HG03378 (cell line): ENCODE results near the gene RSRC2.
"Not testable (repeated sequence)": the region's sequence is repeated elsewhere in the genome, so short reads cannot be mapped to it uniquely, and the experiment has no call there.

Experiments
- ATAC-seq: cut with Tn5 transposase; IDR thresholded peaks from one replicate; pipeline ENCODE4 v1.9.1; 2021; ENCODE audit warnings: mild to moderate bottlenecking, moderate library complexity; ENCODE audit not compliant: unreplicated experiment

RSRC2 gene

DNA sequence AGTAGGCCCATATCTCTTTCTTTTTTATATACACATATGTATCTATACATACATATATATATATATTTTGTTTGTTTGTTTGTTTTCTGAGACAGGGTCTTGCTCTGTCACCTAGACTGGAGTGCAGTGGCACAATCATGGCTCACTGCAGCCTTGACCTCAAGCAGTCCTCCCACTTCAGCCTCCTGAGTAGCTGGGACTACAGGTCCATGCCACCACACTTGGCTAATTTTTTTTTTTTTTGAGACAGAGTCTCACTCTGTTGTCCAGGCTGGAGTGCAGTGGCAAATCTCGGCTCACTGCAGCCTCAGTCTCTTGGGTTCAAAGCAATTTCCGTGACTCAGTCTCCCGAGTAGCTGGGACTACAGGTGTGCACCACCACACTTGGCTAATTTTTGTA lies 38.9 kb downstream of the RSRC2 start:
- ATAC-seq, result not testable (repeated sequence)

DNA sequence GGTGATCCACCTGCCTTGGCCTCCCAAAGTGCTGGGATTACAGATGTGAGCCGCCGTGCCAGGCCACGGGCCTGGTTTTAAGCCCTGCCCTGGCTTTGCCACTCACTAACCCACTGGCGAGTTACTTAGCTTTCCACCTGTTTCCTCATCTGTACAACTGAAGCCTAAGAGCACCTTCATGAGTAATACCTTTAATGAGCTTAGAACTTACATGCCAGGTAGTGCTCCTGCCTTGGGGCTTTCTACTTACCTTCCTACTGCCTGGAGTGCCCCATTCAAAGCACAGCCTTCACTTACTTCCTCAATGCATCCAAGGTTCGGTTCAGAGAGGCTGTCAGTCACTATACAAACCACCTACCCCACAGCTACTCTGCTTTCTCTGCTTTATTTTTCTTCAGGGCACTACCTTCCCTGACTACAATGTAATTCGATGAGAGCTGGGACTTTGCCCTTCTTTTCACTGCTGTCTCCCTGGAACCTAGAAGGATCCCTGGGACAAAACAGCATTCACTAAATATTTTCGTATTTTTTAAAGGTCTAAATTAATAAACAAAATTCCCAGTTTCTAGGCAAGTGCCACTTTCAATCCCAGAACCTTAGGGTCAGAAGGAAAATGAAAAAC lies 39.8 kb downstream of the RSRC2 start:
- no peak for ATAC-seq

DNA sequence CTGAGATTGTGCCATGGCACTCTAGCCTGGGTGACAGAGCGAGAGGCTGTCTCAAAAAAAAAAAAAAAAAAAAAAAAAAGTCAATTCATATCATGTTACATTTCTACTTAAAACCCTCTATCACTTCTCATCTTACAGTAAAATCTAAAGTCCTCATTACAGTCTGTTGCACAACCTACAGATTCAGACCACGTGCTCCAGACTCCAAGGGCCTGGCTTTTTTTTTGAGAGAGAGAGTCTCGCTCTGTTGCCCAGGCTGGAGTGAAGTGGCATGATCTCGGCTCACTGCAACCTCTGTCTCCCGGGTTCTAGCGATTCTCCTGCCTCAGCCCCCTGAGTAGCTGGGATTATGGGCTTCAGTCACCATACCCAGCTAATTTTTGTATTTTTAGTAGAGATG lies 40.4 kb downstream of the RSRC2 start:
- ATAC-seq, result not testable (repeated sequence)

DNA sequence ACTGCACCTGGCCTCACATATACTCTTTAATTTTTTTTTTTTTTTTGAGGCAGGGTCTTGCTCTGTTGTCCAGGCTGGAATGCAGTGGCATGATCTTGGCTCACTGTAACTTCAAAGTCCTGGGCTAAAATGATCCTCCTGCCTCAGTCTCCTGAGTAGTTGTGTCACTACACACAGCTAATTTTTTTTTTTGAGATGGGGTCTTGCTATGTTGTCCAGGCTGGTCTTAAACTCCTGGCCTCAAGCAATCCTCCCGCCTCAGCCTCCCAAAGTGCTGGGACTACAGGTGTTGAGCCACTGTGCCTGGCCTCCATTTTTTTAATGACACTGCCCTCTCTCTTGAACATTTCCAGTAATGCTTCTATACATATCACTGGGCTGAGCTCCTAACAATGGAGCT lies 42.4 kb downstream of the RSRC2 start:
- ATAC-seq, result not testable (repeated sequence)

DNA sequence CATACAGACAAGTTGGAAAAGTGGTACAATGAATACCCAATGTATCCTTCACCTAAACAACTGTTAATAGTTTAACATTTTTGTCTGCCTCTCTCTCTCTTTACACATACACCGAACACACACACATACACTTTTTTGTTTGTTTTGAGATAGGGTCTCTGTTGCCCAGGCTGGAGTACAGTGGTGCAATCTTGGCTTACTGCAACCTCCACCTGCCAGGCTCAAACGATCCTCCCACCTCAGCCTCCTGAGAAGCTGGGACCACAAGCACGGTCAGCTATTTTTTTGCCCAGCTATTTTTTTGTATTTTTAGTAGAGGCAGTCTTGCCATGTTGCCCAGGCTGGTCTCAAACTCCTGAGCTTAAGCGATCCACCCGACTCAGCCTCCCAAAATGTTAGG lies 42.8 kb downstream of the RSRC2 start:
- no peak for ATAC-seq

DNA sequence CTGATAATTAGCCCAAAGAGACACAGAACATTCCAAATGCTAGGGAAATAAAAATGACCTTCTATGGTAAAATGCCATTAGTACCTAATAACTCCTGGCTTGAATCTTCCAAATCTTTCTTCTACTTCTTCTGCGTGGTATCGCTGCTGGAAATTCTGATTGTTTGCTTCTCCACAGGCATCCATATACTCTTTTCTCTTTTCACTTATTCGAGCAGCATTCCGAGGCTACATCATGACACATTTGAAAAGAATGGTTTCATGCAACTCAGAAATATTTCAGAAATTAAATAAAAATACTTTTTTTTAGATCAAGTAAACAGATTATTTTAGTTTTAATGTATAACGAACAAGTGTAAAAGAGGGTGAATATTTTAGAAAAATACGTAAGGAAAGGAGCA lies 44.9 kb downstream of the RSRC2 start:
- no peak for ATAC-seq

DNA sequence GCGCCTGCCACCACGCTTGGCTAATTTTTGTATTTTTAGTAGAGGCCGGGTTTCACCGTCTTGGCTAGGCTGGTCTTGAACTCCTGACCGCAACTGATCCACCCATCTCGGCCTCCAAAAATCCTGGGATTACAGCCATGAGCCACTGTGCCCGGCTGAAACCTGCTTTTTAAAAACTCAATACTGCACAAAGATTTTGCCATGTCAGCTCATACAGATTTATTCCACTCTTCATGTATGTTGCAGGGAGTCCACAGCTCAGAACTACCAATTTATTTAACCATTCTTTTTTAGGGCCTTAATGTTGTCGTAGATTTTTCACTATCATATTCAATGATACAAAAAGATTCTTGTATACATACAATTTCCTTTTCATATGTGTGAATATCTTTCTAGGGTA lies 46.0 kb downstream of the RSRC2 start:
- no peak for ATAC-seq

DNA sequence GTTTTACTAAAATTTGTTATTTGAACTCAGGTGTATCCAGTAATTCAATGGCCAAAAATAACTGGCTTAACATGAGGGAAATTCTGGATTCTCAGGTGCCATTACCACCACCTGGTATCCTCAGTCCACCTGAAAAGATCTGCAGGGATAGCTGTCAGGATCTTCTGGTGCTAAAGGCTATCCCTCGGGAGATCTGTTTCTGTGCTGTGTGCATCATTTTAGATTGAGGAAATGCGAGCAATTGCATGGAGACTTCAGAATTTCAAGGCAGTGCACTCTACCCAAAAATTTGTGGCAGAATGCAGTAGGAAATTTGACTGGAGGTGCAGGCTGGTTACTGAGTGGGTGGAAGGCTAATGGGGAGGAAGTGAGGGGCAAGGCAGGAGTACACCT lies 52.4 kb downstream of the RSRC2 start:
- no peak for ATAC-seq

DNA sequence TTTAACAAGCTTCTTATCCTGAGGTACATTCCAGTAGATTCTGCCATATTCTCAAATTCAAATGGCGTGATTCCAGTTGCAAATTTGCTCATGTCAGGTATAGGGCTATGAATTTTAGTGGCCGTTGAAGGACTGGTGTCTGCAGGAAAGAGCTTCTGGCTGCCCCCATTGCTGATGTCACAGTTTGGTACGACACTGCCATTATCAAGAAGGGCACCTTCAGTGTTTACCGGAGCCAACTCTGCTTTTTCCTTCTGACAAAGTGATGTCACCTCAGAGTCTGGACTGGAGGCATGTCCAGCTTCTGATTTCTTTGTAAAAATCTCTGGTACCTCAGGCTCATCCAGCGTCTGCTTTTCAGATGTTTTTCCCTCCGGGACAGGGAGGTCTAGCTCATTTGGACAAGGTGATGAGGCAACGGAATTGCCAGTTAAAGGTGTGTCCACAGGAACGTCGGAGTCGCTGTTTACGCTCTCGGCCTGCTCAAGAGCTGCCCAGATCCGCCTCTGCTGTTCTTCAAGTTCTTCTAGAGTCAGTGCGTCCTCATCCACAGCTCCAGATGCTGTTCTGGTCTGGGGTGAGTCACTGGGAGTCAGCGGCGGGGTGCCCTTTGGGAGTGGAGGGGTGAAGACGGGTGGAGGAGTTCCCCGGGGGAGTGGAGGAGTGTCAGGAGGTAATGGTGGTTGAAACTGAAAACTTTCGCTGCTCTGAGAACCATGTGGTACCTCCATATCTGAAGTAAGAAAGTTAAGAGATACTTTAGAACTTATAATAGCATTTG lies 53.0 kb downstream of the RSRC2 start:
- no peak for ATAC-seq

DNA sequence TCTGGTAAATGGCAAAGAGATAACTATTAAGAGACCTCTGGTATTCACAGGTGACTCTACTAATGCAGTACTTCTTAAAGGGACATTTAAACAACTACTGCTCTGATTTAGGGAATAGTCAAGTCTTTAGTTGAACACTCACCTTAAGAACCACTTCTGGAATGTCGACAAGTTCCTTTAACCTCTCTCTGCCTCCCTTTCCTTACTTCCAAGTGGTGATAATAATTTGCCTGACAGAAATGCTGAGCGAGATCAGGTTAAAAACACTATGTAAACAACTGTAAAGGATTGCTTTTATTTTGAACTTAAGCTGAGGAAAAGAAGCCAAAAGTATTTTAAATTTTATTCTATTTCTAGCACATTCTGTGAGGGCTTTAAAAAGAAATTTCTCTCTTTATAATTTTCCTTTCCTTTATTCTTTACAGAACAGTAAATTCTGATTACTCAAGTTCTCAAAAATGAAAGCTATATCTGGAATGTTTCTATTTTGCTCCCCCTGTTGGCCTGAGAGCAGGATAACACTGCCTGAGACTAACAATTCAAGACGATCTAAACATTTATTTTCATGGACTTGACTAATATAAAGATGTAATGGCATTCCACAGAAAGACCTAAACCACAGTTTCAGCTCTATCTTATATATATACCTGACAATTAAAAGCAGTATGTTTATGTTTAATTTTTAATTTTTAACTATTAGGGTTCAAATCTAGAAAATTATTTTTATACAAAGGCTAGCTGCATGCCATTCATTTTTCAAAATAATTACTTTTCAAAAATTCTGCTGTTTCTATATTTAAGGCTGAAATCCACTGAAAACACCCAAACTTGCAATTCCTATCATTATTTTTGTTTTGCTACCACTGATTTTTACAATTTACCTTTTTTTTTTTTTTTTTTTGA lies 55.2 kb downstream of the RSRC2 start:
- no peak for ATAC-seq

DNA sequence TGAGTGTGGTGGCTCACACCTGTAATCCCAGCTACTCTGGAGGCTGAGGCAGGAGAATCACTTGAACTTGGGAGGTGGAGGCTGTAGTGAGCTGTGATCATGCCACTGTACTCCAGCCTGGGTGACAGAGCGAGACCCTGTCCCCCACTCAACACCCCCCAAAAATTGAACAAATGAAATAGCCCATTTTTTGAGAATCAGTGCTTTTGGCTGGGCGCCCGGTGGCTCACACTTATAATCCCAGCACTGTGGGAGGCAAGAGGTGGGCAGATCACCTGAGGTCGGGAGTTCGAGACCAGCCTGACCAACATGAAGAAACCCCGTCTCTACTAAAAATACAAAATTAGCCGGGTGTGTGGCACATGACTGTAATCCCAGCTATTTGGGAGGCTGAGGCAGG lies 56.2 kb downstream of the RSRC2 start:
- ATAC-seq, result not testable (repeated sequence)

DNA sequence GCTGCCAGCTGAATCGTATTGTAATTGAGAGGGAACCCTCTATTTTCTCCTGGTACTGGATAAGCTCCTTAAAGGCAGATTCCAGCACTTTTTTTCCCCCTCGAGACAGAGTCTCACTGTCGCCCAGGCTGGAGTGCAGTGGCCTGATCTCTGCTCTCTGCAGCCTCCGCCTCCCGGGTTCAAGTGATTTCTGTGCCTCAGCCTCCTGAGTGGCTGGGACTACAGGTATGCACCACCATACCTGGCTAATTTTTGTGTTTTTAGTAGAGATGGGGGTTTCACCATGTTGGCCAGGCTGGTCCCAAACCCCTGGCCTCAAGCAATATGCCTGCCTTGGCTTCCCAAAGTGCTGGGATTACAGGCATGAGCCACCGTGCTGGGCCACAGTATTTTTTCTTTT lies 56.9 kb downstream of the RSRC2 start:
- ATAC-seq, result not testable (repeated sequence)

DNA sequence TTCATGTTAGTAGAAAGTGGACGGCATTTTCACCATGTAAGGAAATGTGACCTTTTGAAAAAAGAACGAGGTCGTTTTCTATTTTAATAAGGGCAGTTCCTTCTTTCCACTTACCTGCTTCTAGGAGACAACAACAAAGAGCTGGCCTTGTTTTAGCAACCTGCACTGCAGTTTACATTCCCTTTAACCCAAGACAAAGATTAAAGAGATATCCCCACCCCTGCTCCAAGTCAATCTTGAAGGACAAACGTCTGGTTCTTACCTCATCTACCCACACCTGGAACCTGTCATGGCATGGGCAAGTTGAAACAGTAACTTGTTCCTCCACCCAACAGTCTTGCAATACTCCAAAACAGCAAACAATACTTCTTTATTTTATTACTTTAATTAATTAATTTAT lies 58.8 kb downstream of the RSRC2 start:
- no peak for ATAC-seq

DNA sequence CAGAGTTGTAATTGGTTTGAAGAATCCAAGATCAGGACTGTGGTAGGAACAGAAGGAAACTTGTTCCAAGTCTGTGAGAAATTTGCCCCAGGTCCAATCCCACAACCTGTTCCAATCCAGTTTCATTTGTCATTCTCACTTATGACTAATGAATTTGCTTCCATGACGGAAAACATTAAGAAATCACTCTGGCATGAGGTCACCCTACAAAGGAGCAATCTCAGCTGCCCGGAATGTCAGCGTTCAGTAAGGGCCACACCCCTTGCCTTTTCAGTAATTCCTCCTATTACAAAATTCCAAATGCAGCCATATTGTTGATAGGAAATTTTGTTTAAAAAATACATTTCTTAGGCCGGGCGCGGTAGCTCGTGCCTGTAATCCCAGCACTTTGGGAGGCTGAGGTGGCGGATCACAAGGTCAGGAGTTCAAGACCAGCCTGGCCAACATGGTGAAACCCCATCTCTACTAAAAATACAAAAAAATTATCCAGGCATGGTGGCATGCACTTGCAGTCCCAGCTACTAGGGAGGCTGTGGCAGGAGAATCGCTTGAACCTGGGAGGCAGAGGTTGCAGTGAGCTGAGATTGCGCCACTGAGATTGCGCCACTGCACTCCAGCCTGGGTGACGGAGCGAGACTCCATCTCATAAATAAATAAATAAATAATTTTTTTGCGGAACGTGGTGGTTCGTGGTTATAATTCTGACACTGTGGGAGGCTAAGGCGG lies 62.3 kb downstream of the RSRC2 start:
- ATAC-seq, result not testable (repeated sequence)

DNA sequence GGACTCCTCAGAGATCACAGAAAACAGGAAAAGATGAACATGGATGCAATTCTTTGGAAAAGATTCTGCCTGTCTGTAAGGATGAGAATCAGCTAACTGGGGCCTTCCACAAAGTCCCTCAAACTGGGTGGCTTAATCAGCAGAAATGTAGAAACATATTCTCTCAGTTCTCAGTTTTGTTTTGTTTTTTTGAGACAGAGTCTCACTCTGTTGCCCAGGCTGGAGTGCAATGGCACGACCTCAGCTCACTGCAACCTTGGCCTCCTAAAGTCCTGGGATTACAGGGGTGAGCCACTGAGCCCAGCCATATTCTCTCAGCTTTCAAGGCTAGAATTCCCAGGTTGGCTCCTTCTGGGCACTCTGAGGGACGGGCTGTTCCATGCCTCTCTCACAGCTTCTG lies 66.1 kb downstream of the RSRC2 start:
- no peak for ATAC-seq

DNA sequence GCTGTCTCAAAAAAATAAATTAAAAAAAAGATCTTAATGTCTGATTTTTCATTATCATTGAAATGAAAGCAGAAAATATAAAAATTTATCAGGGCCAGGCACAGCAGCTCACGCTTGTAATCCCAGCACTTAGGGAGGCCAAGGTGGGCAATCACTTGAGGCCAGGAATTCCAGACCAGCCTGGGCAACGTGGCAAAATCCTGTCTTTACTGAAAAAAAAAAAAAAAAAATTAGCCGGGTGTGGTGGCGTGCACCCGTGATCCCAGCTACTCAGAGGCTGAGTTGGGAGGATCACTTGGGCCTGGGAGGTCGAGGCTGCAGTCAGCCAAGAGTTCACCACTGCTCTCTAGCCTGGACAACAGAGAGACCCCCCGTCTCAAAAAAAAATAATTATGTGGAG lies 66.7 kb downstream of the RSRC2 start:
- ATAC-seq, result no peak

DNA sequence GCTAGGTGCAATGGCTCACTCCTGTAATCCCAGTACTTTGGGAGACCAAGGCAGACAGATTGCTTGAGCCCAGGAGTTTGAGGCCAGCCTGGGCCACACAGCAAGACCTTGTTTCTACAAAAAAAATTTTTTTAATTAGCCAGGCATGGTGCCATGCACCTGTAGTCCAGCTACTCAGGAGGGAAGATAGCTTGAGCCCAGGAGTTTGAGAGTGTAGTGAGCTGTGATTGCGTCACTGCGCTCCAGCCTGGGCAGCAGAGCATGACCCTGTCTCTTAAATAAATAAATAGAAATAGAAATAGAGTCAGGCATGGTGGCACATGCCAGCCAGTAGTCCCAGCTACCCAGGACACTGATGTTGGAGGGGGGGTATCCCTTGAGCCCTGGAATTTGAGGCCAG lies 67.5 kb downstream of the RSRC2 start:
- ATAC-seq, result no peak

DNA sequence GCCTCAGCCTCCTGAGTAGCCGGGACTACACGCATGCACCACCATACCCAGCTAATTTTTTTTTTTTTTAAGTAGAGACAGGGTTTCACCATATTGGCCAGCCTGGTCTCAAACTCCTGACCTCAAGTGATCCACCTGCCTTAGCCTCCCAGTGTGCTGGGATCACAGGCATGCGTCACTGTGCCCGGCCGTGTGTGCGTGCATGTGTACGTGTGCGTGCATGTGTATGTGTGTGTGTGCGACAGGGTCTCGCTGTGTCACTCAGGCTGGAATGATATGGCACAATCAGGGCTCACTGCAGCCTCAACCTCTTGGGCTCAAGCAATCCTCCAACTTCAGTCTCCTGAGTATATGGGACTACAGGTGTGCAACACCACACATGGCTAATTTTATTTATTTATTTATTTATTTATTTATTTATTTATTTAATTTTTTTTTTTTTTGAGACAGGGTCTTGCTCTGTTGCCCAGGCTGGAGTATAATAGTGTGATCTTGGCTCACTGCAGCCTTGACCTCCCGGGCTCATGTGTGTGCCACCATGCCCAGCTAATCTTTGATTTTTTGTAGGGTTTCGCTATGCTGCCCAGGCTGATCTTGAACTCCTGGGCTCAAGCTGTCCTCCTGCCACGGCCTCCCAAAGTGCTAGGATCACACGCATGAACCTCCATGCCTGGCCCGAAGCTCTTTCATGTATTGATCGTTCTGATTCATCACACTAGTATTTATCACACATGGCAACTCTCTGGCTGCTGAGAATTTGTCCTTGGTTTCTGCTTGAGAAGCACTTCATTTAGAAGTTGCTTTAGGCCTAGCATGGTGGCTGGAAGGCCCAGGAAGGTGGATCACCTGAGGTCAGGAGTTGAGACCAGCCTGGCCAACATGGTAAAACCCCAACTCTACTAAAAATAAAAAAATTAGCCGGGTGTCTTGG lies 68.4 kb downstream of the RSRC2 start:
- no peak for ATAC-seq

DNA sequence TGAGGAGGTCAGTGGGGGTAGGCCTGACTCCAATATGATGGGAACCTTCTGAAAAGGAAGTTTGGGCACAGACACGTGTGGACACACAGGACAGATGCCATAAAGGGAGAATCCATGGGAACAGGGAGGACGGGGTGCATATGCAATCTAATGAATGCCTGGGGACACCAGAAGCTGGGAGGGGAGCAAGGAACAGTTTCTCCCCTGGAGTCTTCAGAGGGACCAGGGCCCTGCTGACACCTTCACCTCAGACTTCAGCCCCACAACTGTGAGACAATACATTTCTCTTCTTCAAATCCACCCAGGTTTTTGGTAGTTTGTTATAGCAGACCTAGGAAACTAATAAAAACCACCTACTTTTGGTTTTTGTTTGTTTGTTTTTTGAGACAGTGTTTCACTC lies 69.1 kb downstream of the RSRC2 start:
- no peak for ATAC-seq

DNA sequence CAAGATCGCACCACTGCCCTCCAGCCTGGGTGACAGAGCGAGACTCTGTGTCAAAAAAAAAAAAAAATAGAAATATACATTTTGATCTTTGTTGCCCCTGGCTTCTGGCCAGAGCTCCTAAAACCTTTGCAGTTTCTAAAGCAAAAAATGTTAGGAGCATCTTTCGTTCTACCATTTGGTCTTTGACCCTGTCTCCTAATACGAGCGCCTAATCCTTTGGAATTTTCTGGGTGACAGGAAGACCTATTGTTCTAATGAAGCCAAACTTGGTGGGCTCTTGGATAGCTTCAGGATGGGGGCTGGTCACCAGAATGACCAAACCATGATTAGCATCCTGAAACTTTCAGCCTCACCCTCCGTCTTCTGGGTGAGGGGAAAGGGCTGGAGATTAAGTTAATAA lies 72.0 kb downstream of the RSRC2 start:
- ATAC-seq, result no peak
